Measurements from ENCODE around the gene NRG2.

Gene NRG2

DNA sequence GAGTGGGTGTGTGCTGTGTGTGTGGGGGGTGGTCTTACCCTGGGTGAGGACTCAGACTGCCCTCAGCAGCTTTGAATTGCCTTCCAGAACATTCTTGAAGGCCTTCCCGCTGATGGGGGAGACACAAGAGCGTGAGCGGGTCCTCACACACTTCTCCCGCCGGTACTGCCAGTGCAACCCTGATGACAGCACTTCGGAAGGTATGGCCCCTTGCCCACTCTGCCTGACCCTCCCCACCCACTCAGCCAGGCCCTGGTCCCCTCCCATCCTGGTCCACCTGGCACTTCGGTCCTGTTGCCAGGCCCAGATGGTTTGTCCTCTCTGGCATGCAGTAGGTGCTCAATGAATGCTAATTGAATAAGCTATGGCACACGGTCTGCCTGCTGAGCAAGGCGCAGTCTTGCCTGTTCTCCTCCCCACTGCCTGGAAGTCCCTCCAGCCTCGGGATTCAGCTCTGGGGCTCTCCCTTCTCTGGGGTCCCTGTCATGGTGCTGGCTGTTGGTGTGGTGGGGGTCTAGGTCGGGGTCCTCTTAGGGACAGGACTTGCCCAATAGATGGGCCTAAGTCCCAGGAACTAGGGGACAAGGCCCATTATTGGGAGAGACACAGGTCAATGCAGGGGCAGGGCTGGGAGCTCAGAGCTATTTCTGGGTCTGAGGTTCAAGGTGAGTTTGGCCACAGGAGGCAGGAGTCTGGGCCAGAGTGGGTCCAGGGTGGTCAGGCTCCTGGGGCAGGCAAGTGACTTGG is 221.1 kb downstream of the NRG2 start:
- no peak overlapping the region for H3K4me3 ChIP-seq (ENCODE audit: low read depth, low read length)
- TF ChIP-seq, protein P1, sequence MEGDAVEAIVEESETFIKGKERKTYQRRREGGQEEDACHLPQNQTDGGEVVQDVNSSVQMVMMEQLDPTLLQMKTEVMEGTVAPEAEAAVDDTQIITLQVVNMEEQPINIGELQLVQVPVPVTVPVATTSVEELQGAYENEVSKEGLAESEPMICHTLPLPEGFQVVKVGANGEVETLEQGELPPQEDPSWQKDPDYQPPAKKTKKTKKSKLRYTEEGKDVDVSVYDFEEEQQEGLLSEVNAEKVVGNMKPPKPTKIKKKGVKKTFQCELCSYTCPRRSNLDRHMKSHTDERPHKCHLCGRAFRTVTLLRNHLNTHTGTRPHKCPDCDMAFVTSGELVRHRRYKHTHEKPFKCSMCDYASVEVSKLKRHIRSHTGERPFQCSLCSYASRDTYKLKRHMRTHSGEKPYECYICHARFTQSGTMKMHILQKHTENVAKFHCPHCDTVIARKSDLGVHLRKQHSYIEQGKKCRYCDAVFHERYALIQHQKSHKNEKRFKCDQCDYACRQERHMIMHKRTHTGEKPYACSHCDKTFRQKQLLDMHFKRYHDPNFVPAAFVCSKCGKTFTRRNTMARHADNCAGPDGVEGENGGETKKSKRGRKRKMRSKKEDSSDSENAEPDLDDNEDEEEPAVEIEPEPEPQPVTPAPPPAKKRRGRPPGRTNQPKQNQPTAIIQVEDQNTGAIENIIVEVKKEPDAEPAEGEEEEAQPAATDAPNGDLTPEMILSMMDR (IDR thresholded peaks at IDR 0.05; ENCODE audit: insufficient read depth, low read depth, low read length, missing control alignments): no peak
- no peak for DNase-seq (ENCODE audit: low read depth)

DNA sequence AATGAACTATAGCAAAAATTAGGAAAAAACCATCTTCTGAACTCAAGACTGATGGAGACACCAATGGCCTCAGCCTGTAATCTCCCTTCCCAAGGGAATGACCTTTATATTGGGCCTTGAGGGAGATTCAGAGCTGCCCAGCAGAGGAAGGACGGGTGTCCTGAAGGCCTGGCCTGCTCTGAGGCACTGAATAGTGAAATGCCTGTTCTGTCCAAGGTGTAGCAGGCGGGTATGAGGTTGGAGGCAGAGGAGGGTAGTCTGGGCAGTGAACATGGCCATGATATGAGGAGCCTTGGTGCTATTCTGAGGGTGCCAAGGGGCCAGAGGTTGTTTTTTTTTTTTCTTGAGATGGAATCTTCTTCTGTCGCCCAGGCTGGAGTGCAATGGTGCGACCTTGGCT is 222.5 kb downstream of the NRG2 start:
- TF ChIP-seq, protein P1 (IDR thresholded peaks at IDR 0.05; ENCODE audit: insufficient read depth, low read depth, low read length, missing control alignments): no peak
- no peak for DNase-seq (ENCODE audit: low read depth)
- no peak overlapping the region for H3K4me3 ChIP-seq (ENCODE audit: low read depth, low read length)

DNA sequence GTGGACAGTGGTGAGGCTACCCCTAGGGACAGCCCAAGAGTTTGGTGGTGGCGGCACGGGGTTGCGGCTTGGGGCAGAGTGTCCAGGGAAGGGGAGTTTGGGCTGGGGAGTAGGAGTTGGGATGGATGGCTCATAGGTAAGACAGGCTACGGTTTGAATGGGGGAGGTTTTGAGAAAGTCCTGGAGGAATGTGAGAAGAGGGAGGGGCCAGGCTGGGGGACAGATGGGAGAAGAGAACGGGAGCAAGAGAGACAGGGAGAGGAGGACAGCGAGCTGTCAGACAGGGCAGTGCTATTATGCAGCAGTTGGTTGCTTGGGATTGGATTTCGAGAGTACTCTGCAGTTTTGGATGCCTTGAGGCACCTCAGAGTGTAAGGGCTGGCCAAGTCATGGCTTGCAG is 223.0 kb downstream of the NRG2 start:
- no peak for DNase-seq (ENCODE audit: low read depth)
- TF ChIP-seq, protein P1 (IDR thresholded peaks at IDR 0.05; ENCODE audit: insufficient read depth, low read depth, low read length, missing control alignments): no peak
- no peak overlapping the region for H3K4me3 ChIP-seq (ENCODE audit: low read depth, low read length)

DNA sequence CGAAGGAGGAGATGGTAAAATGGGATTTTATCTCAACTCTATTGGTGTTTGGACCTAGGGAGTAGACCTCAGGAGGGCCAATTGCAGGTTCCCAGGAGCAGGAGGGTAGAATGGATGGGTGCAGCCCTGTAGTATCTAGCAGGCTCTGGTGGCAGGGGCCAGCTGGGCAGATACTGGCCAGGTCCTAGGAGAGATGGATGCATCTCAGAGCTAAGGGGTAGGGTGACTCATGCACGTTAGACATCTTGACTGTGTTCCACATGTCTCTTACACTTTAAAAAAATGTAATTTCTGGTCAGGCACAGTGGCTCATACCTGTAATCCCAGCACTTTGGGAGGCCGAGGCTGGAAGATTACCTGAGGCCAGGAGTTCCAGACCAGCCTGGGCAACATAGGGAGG is 225.1 kb downstream of the NRG2 start:
- DNase-seq (ENCODE audit: low read depth): no peak
- no peak overlapping the region for H3K4me3 ChIP-seq (ENCODE audit: low read depth, low read length)
- TF ChIP-seq, protein P1 (IDR thresholded peaks at IDR 0.05; ENCODE audit: insufficient read depth, low read depth, low read length, missing control alignments): no peak

DNA sequence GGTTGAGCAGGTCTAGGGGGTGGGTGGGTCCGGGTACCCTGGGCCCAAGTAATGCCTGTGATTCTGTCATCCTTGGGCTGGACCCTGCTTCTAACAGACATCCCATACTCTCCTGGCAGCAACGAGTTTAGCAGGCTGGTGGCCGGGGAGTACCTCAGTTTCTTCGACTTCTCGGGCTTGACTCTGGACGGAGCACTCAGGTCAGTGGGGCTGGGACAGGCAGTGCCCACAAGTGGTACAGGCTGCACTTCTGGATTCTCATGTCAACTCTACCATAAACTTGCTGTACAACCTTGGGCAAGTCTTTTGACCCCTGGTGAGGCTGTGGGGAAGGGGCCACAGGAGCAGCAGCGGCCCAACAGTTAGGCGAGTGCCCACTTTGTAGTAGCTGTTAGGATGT is 225.7 kb downstream of the NRG2 start:
- no peak overlapping the region for H3K4me3 ChIP-seq (ENCODE audit: low read depth, low read length)
- DNase-seq (ENCODE audit: low read depth): no peak
- TF ChIP-seq, protein P1 (IDR thresholded peaks at IDR 0.05; ENCODE audit: insufficient read depth, low read depth, low read length, missing control alignments): no peak

DNA sequence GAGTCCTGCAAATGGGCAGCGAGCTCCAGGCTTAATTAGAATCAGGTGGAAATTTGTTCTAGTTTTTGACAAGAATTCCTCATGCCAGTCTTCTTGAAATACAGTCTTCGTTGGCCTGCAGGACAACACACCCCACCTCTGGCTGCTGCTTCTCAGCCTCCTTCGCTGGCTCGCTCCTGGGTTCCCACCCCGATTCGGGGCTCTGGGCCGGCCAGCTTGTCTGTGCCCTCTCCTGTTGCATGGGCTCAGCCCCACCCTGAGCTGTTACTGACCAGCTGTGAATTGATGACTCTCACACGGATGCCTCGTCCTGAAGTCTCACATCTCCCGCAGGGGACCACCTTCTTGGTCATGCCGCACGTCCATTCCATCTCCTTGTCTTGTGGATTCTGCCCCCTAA is 226.5 kb downstream of the NRG2 start:
- TF ChIP-seq, protein P1 (IDR thresholded peaks at IDR 0.05; ENCODE audit: insufficient read depth, low read depth, low read length, missing control alignments): no peak
- DNase-seq (ENCODE audit: low read depth): no peak
- no peak overlapping the region for H3K4me3 ChIP-seq (ENCODE audit: low read depth, low read length)

All from GM12865 (cell line).